GM21619 (cell line): ENCODE measurements around the gene ANKS1A.

Experiments
- ATAC-seq: cut with Tn5 transposase; IDR thresholded peaks from one replicate; pipeline ENCODE4 v1.9.1; 2021; ENCODE audit not compliant: unreplicated experiment

The ANKS1A gene

GRCh38 chr6:35036059-35036827 lies 147.2 kb downstream of the ANKS1A start:
- ATAC-seq: no peak

DNA sequence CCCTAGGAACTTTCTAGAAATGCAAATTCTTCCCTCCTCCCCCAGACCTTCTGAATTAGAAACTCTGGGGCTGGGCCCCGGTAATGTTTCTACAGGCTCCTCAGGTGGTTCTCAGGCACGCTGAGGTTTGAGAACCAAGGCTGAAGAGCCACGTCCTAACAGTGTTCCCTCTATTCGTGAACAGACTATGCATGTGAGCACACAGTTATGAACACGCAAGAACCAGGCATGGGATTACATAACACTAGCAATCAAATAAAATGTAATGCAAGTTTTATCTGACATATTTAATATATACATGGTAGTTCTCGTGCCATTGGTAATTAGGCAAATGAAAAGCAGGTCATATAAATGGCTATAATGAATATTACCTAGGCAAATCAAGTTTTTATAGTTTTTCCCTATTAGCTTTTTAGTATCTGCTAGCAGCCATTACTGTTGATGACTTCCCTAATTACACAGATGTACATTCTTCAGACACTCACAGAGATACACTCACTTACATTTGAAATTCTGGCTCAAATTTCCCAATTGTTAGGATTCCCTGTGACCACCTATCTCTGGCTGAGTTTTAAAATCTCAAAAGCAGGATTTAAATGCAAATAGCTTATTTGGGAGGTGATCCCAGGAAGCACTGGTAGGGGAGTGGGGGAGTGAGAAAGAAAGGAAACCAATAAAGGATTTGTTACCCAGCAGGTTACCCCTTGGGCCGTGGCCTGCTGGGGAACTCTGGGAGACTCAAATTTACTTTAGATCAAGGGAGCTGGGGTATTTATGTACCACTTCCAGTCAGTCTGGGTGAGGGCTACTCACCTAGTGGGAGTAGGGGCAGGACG lies 148.0 kb downstream of the ANKS1A start:
- ATAC-seq: no peak

DNA sequence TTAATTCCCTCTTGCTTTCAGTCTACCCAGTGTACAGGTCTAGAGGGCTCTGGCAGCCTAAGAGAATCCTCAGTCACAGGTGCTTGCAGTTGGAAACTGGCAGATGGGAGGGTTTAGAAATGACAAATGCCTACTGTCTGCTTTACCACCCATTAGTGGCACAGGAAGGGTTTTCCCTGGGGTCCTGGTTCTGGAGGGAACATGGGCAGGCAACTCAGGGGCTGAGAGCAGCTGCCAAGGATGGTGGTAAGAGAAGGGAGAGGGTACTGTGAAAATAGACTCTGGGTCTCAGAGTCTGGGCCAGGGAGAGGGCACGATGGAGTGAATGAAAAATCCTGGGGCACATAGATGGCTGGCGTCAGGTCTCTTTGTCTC lies 148.6 kb downstream of the ANKS1A start:
- no peak for ATAC-seq

DNA sequence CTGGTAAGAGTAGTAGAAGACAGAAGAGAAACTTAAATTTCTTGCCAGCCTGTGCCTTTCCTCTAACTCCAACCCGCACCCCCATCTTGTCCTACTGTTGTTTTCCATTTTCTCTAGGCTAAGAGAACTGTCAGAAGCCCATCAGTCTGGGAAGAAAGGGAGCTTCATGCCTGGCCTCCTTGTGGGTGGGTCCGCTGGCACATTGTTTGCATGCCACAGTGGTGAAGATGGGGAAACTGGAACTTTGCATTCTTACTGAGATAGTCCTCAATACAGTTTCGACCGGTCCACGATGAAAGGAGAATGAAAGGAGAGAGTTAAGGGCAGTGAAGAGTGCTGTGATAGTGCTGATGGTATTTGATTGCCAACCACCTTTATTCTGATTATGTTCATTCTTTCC lies 149.0 kb downstream of the ANKS1A start:
- no peak for ATAC-seq

DNA sequence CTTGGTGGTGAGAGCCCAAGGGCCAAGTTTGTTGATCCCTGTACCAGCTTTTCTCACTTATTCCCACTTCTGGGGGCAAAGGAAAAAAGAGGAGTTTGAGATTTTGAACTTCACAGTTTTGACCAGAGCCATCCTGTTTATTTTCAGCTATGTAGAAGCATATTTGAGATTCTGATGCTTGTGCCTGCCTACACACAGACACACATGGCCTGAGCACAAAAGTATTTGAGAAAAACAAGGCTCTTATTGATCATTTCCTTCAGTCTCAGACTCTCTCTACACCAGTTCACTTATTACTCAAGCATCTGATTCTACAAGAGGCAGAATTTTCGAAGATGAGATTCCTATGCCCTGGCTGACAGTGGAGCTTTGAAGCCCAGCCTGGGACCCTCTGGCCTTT lies 151.3 kb downstream of the ANKS1A start:
- ATAC-seq: no peak

- no peak for ATAC-seq
These were observed 152.2 kb downstream of the ANKS1A start for GRCh38 chr6:35041086-35041861.

GRCh38 chr6:35042031-35042815 lies 153.2 kb downstream of the ANKS1A start:
- ATAC-seq: no peak

DNA sequence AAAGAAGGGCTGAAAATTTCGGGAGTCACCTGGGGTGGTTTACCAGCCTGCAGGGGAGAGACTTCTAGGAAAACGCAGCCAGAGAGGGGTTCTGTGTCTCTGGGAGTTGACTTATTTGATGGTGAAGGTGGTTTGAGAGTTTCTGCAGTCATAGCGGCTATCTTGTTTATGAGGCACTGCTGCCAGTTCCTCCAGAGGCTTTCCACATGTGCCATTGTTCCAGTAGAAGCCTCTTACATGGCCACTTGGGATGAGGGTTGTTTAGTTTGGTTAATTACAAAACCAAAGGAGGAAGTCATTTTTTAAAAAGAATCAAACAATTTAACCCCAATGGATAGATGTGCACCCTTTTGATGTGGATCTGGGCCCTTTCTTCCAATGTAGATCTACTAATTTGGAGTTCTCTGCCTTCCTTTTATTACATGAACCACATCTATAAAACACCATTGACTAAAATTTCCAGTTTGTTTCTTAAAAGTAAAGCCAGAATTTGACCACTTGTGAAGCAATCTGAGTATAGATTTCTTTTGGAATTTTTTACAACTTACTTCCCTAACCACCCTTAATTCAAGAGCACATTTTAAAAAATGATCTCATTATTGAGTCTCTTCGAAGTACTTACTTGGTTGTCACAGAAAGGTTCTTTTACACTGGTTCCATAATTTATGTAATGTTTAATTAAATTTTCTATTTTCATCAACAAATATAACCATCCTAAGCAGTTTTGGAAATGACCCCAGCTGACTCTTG lies 154.5 kb downstream of the ANKS1A start:
- ATAC-seq: no peak

DNA sequence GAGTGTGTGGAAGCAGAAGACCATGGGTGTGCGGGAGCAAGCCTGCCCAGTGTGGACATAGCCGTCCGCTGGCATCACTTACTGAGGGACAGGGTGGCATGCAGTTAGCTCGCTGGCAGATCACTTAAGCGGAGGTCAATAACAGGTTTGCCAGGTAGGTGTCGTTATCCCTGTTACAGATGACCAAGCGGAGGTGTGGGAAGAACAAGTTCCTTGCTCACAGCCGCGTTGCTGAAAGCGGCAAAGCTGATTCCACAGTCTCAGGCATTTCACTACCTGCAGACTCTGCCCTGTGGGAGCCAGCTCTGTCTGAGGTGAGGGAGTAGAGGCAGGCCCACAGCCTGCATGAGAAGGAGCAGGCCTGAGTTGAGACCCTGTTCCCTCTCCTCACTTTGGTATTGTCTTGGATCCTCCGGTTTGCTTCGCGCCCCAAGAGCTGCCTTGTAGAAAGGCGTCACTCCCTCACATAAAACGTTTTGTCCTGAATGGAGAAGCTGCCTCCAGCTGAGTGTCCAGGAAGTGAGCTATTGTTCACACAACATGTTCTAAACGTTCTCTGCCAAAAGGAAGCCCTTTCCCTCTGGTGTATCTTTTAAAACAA lies 155.2 kb downstream of the ANKS1A start:
- ATAC-seq: no peak

DNA sequence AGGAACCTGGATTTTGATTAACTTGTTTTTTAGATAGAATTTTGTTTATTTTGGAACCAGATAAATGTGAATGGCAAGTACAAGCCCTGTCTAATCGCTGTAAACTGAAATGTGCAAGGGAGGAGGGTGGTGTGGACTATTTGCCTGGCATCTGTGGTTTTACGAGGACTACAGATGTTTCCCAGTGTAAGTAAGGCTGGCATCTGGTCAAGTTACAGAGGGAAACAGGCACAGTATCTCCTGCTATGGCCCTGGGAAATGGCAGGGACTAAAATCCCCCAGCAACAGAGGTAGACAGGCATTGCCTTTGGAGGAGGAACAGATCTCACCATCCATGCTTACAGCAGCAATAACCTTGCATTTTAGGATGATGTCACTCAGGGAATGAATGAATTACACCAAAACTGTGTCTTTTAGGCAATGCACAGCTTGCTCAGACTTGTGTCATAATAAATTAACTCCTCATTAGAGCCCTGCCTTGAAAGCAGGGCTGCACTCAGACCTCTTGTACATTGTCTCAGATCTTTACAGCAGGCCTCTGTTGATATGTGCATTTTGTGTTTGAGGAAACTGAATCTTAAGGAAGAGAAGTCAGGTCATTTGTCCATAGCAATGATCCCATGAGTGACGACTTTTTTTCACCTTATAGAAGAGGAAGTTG lies 155.8 kb downstream of the ANKS1A start:
- no peak for ATAC-seq

DNA sequence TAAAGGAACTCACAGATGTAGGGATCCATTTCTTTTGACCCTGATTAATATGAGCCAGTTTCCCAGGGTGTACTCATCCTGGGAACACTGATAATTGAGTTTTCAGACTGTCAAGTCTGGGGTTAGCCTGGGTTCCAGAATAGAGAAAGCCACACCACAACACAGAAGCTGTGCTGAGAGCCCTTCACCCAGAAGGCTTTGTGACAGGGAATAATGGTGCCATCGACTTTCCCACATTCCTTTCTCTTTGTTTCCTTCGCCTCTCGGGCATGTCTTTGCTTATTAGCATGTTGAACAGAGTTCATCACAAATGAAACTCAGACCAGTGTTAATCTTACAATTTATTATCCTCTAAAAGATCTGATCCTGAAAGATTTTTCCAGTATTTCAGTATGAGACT lies 157.0 kb downstream of the ANKS1A start:
- no peak for ATAC-seq

- no peak for ATAC-seq
These were observed 157.8 kb downstream of the ANKS1A start for GRCh38 chr6:35046862-35047261.

DNA sequence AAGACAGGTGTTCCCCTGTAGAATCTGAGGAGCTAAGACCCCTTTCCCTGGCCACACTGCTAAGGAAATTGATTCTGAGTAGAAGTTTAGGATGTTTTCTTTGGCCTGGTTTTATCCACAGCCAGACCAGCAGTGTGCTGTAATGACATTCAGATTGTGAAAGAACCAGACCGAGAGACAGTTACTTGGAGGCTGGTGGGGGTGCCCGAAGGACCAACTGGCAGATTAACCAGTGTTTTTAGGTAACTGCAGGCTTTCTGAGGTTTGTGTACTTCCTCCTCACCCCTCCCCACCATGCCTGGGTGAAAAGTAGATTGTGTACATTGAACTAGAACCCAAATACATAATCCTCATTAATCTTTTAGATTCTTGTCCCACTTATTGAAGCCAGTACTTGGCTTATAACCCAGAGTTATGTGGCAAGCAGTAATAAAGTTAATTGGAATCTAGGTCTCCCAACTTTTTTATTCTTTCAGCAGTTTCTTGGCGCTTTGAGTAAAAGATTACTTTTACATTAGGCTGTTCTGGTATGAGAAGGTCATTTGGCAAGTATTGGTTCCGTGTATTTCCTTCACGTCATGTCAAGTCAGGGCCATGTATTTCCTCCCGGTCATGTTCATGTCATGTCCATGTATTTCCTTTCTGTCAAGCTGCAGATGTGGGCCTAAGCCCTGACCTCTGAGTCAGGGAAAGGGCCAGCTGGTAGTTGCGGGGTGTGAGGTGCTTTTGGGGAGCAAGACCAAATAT lies 158.4 kb downstream of the ANKS1A start:
- ATAC-seq: no peak

GRCh38 chr6:35048031-35048613 lies 159.1 kb downstream of the ANKS1A start:
- ATAC-seq: no peak

DNA sequence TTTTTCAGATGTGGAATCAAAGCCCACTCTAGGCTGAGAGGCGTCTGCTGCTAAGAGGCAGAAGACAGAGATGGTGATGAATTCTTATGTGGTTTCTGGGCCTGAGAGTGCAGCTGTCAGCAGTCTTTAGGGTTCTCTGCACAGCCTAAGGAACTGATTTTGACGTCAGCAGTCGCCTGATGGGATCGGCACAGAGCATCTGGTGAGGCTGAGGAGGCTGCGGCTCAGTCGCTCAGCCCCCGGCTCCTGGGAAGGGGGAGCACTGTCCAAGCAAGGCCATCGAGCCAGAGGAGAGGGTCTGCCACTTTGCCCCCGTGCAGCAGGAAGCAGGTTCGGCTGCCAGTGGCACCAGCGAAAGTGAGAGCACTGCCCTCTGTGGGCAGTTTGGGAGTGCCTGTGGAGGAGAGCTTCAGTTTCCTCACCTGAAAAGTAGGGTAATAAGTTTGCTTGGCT lies 159.6 kb downstream of the ANKS1A start:
- no peak for ATAC-seq

DNA sequence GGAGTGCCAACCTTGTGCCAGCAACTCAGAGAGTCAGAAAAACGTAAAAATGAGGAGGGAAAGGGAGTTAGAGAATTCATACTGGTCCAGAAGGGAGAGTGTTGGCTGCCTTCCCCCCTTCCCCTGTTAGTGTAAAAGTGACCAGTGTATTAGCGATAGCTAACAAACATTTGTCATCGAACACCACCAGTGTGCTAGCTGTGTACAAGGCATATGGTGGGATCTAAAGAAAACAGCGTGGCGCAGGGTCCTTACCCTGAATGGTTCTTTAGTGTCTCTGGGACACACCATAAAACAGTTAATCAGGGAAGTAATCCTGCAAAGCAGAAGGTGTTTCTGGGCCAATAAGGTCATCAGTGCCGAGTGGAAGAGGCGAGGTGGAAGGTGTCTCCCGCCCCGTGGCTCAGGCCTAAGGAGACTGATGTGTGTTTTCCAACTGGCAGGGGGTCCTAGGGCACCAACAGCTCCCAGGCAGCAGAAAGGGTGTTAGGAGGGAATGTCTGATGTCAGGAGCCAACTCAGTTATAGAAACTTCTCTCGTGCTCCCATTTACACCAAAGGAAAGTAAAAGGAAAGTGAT lies 160.2 kb downstream of the ANKS1A start:
- no peak for ATAC-seq

DNA sequence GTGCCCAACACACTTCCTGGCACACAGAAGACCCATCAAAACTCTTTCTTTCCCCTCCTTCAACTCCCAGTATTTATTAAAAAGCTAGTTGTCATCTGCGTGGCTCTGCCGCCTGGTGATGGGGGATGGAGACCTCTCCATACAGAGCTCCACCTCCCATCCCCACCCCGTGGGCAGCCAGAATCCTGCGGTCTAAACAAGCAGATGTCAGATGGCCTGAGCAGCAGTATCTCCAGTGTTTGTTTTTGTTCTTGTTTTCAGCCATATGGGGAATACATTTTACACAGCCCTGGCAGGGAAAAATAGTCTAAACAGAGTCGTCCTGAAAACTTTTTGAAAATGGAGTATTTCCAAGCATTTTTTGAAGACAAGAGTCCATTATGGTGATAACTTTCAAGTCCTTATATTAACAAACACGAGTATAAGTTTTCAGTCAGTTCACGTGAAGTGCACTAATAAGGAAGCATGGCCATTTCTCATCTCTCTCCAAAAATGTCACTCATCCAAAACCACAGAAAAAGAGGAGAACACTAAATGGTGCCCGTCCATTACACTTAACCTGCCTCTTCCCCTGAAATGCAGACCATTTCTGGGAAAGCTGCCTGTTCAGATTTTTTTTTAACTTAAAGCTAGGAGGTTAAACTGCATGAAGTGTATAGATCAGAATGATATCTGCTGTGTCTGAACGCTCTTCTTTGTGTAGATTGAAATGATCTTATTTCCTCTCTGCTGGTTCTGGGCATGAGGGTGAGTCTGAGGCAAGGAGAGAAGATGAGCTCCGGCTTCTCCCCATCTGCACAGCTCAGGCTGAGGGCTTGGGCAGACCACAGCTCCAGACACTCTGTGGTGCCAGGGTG lies 161.1 kb downstream of the ANKS1A start:
- ATAC-seq: no peak
